T-helper 9 cell (primary cell): ENCODE results near the gene MMD2.

Experiments
- DNase-seq: peaks from one replicate; pipeline ENCODE4 v3.0.0-alpha.2; 2020

MMD2 gene

GRCh38 chr7:4957847-4958476, 1.0 kb downstream of the MMD2 start:
- no peak for DNase-seq

- no peak for DNase-seq
These were observed 6.9 kb downstream of the MMD2 start for GRCh38 chr7:4951903-4952636.

- DNase-seq = no peak
These were observed 7.7 kb downstream of the MMD2 start for GRCh38 chr7:4951304-4951703.

- no peak for DNase-seq
These were observed 10.6 kb downstream of the MMD2 start for GRCh38 chr7:4948402-4948801.

GRCh38 chr7:4945949-4946348, 13.0 kb downstream of the MMD2 start:
- no peak for DNase-seq

GRCh38 chr7:4944939-4945338, 14.0 kb downstream of the MMD2 start:
- DNase-seq = no peak

GRCh38 chr7:4943297-4943696, 15.7 kb downstream of the MMD2 start:
- DNase-seq = no peak

GRCh38 chr7:4939971-4940728, 18.8 kb downstream of the MMD2 start:
- no peak for DNase-seq

GRCh38 chr7:4937411-4937810, 21.6 kb downstream of the MMD2 start:
- no peak for DNase-seq

GRCh38 chr7:4934419-4935025, 24.5 kb downstream of the MMD2 start:
- no peak for DNase-seq

- no peak for DNase-seq
These were observed 27.0 kb downstream of the MMD2 start for GRCh38 chr7:4931943-4932342.

GRCh38 chr7:4929005-4929404, 30.0 kb downstream of the MMD2 start:
- DNase-seq = no peak

GRCh38 chr7:4928445-4928844, 30.5 kb downstream of the MMD2 start:
- DNase-seq = no peak

- DNase-seq = no peak
These were observed 38.8 kb downstream of the MMD2 start for GRCh38 chr7:4919969-4920766.

GRCh38 chr7:4916113-4916512, 42.9 kb downstream of the MMD2 start:
- DNase-seq = no peak

GRCh38 chr7:4911111-4911828, 47.7 kb downstream of the MMD2 start:
- no peak for DNase-seq

GRCh38 chr7:4906682-4907081, 52.3 kb downstream of the MMD2 start:
- DNase-seq = no peak

GRCh38 chr7:4905171-4905570, 53.8 kb downstream of the MMD2 start:
- no peak for DNase-seq

GRCh38 chr7:4904346-4904745, 54.6 kb downstream of the MMD2 start:
- DNase-seq = no peak

GRCh38 chr7:4895766-4896165, 63.2 kb downstream of the MMD2 start:
- DNase-seq = no peak

GRCh38 chr7:4894482-4894881, 64.5 kb downstream of the MMD2 start:
- no peak for DNase-seq

GRCh38 chr7:4893929-4894475, 65.0 kb downstream of the MMD2 start:
- DNase-seq = no peak
